GM12873 (cell line): ENCODE measurements around the gene ITPR2.

ENCODE experiments used
- CTCF ChIP-seq: IDR thresholded peaks from 2 replicates; pipeline ENCODE4 v1.5.1; 2012; ENCODE audit warnings: low read depth, mild to moderate bottlenecking, moderate library complexity, low read length, control low read depth; ENCODE audit not compliant: insufficient read depth; ENCODE audit errors: missing control alignments

Gene ITPR2

GRCh38 chr12:26704684-26705460 is 128.1 kb downstream of the ITPR2 start:
- no peak for TF ChIP-seq CTCF

GRCh38 chr12:26704214-26704613 is 128.8 kb downstream of the ITPR2 start:
- TF ChIP-seq CTCF: no peak

GRCh38 chr12:26702741-26703140 is 130.3 kb downstream of the ITPR2 start:
- no peak for TF ChIP-seq CTCF

- peak; percentile 46 for TF ChIP-seq CTCF
Measured at GRCh38 chr12:26701604-26702215, 131.3 kb downstream of the ITPR2 start.

- TF ChIP-seq CTCF: no peak
Measured at GRCh38 chr12:26700430-26700829, 132.6 kb downstream of the ITPR2 start.

GRCh38 chr12:26699237-26699636 is 133.8 kb downstream of the ITPR2 start:
- no peak for TF ChIP-seq CTCF

- no peak for TF ChIP-seq CTCF
Measured at GRCh38 chr12:26698186-26698585, 134.8 kb downstream of the ITPR2 start.
